KBM-7 (cell line): ENCODE data around the gene KAT2B.
"Not testable (repeated sequence)": the region's sequence is repeated elsewhere in the genome, so short reads cannot be mapped to it uniquely, and the experiment has no call there.

ENCODE experiments used
- DNase-seq: peaks from one replicate; pipeline ENCODE4 v3.0.0-alpha.2; 2015
- in situ Hi-C: fragments of 300-500 bp; cut with MboI; formaldehyde crosslinking; loops from 2 replicates; pipeline ENCODE4 v1.14.3; 2020; ENCODE audit warnings: low sequenced_read_pairs, low pct_unique_long_range_greater_than_20kb, mixed read lengths

Gene KAT2B

DNA sequence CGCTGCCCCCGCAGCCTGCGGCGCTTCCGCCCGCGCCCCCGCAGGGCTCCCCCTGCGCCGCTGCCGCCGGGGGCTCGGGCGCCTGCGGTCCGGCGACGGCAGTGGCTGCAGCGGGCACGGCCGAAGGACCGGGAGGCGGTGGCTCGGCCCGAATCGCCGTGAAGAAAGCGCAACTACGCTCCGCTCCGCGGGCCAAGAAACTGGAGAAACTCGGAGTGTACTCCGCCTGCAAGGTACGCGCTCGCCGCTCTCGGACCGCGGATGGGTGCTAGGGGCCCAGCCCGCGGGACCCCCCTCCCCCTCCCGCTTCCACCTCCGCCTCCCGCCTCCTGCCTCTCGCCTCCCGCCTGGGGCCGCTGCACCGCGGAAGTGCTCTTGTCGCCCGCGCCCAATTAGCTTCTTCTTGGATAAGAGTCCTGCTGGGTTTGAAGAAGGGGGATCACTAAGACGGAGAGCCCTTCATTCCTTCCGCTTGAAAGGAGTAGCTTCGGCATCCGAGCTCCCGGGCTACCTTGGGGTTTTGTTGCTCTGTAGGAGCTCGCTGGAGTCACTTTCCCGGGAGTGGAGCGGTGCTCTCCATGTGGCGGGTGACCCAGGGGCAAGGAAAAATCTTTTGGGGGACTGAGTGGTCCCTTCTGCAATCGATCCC lies 426 bp downstream of the KAT2B start:
- in situ Hi-C loops = no loop called here
- peak; percentile 75 for DNase-seq

- in situ Hi-C loops = no loop called here
- DNase-seq = peak; percentile 83
Measured at GRCh38 chr3:20041197-20041780, 1.0 kb downstream of the KAT2B start.

DNA sequence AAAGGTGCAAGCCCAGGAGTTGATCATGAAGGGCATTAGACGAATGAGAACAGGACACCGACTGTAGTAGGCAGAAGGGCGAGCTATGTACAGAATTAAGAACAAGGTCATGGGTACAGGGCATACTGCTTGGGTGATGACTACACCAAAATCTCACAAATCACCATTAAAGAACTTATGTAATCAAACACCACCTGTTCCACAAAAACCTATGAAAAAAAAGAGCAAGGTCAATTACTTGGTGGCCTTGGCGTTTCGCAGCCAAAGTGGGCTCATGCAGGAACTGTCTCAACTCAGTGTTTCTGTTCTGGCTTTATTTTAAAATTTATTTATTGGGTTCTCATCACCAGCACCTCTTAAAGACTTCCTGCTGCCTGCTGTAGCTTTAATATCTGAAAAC lies 2.1 kb downstream of the KAT2B start:
- in situ Hi-C loops = no loop called here
- DNase-seq = no peak

DNA sequence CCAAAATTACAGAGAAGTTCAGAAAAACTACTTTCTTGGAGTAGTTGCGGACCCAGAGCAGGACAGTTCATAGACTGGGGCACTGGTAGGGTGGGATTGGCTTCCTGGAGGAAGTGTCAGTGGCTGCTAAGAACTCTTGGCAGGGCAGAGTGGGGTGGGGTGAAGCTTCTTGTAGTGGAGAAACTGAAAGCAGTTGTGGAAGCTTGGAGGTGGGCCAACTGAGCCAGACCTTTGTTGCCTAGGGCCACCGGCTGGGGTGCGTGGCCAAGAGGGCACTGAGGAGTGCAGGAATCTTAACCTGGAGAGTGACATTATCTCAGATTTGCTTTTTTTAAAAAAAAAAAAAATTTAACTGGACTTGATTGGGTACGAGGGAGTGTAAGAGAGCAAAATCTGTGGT lies 3.1 kb downstream of the KAT2B start:
- DNase-seq = peak; percentile 33
- in situ Hi-C loops = no loop called here

GRCh38 chr3:20043825-20044224 lies 3.6 kb downstream of the KAT2B start:
- DNase-seq = no peak
- in situ Hi-C loops = no loop called here

GRCh38 chr3:20045141-20045540 lies 4.9 kb downstream of the KAT2B start:
- in situ Hi-C loops, DNase-seq: not testable (repeated sequence)

DNA sequence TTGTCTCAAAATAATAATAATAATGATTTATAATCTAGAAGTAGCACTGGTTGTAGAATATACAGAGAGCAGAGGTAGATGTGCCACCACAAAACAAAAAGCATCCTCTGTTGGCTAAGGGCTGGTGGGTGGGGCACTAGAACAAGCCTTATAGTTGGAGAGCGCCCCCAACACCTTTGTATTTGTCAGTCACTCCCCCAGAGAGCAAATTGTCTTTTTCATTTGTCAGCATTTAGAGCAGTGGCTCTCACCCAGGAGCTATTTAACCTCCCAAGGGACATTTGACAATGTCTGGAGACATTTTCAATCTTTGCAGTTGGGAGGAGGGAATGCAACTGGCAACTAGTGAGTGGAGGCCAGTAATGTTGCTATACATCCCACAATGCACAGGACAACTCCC lies 6.3 kb downstream of the KAT2B start:
- DNase-seq = no peak
- in situ Hi-C loops = no loop called here

DNA sequence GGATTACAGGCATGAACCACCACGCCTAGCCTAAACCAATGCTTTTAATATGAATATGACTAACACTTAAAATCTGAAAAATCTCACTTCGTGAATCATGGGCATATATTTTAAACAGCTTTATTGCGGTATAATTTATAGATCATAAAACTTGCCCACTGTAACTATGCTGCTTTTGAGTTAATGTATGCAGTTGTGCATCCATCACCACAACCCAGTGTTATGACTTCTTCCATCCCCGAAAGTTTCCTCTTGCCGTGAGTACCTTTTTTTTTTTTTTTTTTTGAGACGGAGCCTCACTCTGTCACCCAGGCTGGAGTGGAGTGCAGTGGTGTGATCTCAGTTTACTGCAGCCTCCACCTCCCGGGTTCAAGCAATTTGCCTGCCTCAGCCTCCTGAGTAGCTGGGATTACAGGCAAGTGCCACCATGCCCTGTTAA lies 7.1 kb downstream of the KAT2B start:
- DNase-seq = no peak
- in situ Hi-C loops = no loop called here

- in situ Hi-C loops = no loop called here
- no peak for DNase-seq
Measured at GRCh38 chr3:20047976-20048883, 8.0 kb downstream of the KAT2B start.

DNA sequence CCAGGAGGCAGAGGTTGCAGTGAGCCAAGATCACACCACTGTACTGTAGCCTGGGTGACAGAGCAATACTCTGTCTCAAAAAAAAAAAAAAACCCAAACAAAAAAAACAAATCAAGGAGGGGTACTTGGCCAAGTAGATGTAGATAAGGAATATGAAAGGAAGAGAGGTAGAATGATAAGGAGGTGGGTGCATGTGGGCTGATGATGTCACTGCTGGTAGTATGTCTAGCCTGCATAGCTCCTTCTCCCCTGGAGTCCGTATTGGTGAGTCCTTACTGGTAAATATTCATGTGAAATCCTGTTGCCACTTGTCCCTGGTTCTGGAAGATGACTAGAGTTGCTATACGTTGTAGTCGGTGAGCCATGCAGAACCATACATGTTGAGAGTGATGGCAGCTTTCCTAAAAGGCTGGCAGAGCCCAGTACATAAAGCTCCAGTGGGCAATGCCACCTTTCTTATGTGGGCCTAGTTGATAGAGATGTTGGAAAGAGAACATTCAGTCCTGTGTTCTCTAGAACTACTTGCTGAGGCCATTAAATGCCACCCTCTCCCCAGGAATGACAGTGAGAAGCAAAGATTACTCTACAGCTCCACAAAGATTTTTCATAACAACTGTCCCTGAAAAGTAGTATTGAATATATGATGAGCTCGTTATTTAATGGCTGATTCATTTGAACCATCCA lies 11.0 kb downstream of the KAT2B start:
- DNase-seq = no peak
- in situ Hi-C loops = no loop called here

- in situ Hi-C loops = no loop called here
Measured at GRCh38 chr3:20052851-20053250, 12.6 kb downstream of the KAT2B start.

GRCh38 chr3:20054549-20054987 lies 14.3 kb downstream of the KAT2B start:
- peak; percentile 41 for DNase-seq
- in situ Hi-C loops = no loop called here

More at GRCh38 chr3:20052851-20053250, 12.6 kb downstream of the KAT2B start:
- no peak for DNase-seq

DNA sequence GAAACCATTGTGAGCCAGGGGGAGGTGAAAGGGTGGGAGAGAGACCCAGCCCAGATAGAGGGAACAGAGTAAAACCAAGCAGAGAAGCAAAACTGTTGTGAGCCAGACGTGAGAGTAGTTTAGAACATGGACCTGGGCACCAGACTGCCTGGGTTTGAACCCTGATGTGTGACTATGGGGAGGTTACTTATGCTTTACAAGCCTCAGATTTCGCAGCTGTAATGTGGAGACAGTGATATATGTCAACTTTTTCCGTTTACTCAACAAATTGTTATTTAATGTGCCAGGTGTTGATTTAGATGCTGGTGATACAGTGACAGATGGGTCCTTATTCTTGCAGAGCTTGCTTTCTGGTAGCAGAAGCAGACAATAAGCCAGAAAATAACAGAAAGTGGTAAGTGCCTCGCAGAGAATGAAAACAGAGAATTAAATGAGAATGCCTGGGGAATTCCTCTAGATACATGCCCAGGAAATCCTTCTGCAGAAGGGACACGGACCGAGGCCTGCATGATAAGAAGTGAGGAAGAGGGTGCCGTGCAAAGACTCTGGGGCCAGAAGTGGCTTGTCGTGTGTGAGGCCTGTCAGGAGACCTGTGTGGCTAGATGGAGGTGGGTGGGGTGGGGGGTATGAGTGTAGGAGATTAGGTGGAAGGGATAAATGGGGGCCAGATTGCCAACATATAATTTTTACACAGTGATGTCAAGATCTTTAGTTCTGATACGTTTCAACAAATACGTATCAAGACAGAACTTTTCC lies 15.0 kb downstream of the KAT2B start:
- DNase-seq = no peak
- in situ Hi-C loops = no loop called here

DNA sequence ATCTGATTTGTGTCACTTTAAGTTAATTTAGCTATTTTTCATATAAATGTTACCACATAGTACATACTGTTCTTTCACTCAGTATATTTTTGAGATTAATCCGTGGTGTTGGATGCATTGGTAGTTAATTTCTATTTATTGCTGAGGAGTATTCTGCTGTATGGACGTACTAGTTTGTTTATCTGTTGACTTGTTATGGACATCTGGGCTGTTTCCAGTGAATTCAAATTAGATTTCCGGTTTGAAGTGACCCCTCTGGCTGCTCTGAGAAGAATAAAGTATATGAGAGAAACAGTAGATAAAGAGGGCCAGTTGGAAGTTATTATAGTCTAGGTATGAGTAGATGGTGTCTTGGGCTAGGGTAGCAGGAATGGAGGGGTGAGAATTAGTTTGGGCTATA lies 15.6 kb downstream of the KAT2B start:
- no peak for DNase-seq
- in situ Hi-C loops = no loop called here

GRCh38 chr3:20056725-20057611 lies 16.7 kb downstream of the KAT2B start:
- DNase-seq = no peak
- in situ Hi-C loops = no loop called here

GRCh38 chr3:20057612-20058180 lies 17.4 kb downstream of the KAT2B start:
- no peak for DNase-seq
- in situ Hi-C loops = no loop called here

- no peak for DNase-seq
- in situ Hi-C loops = no loop called here
Measured at GRCh38 chr3:20059929-20060328, 19.7 kb downstream of the KAT2B start.
